SK-N-SH (cell line): ENCODE results near the gene C16orf96.

Experiments
- GATA2 ChIP-seq: sonication (generic); formaldehyde crosslinking; IDR thresholded peaks from 2 replicates; pipeline ENCODE4 v1.5.0; 2020; ENCODE audit warnings: mild to moderate bottlenecking, missing genetic modification reagents
- TF ChIP-seq, protein P1 (sequence below): fragments of 200-600 bp; sonication (generic); IDR thresholded peaks from 2 replicates; pipeline ENCODE4 v1.6.1; 2017; ENCODE audit warnings: antibody characterized with exemption, mild to moderate bottlenecking, moderate library complexity

DNA sequence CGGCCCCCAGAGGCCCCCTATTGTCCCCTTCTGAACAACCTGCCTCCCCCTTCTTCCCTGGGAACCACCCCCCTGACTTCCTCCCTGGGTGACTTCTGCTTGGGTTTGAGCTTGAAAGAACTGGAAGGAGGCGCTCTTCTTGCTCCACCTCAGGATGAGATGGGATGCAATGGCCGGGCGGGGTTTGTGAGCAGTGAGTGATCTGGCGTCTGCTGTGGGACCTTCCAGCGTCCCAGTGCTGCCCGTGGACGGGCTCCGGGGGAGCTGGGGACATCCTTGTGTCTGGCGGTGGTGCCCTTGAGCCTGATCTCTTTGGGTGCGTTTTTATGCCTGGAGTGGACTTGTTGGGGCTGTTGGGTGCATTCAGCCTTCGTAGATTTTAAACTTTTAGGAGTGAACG lies 80.1 kb downstream of the C16orf96 start:
- TF ChIP-seq, protein P1, sequence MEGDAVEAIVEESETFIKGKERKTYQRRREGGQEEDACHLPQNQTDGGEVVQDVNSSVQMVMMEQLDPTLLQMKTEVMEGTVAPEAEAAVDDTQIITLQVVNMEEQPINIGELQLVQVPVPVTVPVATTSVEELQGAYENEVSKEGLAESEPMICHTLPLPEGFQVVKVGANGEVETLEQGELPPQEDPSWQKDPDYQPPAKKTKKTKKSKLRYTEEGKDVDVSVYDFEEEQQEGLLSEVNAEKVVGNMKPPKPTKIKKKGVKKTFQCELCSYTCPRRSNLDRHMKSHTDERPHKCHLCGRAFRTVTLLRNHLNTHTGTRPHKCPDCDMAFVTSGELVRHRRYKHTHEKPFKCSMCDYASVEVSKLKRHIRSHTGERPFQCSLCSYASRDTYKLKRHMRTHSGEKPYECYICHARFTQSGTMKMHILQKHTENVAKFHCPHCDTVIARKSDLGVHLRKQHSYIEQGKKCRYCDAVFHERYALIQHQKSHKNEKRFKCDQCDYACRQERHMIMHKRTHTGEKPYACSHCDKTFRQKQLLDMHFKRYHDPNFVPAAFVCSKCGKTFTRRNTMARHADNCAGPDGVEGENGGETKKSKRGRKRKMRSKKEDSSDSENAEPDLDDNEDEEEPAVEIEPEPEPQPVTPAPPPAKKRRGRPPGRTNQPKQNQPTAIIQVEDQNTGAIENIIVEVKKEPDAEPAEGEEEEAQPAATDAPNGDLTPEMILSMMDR: no peak
- TF ChIP-seq GATA2: no peak
